Tongue (tissue), 2 donors: Measurements from ENCODE around the gene RER1. TPM values are rescaled to one million over a fixed set of nuclear protein-coding genes. Genes with fewer than 3 reads are reported as not detected.

Experiments used
- DNase-seq: peaks from one replicate; pipeline ENCODE4 v3.0.0-alpha.2; 2015
- total RNA-seq: library from RNA; depleted of rRNA; stranded (reverse); fragments of >200 nt; gene quantifications from one replicate; pipeline ENCODE4 v1.2.3, GENCODE V29; 2014

The RER1 gene
- total RNA-seq, 1 donor from 2014 or later: 56.2 TPM

GRCh38 chr1:2375923-2376260 lies 15.7 kb upstream of the RER1 start:
- DNase-seq: no peak

- DNase-seq: no peak
These were observed 15.3 kb upstream of the RER1 start for GRCh38 chr1:2376261-2376741.

GRCh38 chr1:2376931-2377672 lies 14.5 kb upstream of the RER1 start:
- no peak for DNase-seq

DNA sequence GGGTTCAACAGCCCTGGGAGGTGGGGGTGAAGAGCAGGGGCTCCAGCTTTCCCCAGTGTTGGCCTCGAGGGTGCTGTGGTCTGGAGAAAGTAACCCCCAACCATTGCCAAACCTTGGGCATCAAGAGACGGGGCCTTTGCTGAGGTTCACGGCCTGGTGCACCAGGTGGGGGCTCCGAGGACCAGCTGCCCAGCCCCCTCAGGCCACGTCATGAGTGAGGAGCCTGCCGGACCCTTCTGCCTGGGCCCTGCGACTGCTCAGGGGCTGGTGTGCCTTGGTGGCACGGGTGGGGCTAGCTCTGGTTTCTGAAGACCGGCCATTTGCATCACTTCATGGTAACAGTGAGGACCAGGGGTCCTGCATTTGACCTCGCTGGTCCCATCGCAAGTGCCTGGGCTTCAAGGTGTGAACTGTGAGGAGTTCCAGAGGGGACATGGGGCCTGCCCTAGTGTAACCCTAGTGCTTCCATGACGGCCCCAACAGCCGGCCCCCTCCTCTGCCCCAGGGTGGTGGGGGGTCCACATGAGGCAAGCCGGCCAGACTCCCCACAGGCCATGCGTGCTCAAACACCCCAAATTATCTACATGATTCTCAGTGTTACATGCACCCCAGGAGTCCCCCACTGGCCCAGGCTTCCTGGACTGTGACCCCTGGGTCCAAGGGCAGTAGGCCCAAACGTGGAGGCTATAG lies 13.7 kb upstream of the RER1 start:
- no peak for DNase-seq

- peak; percentile 77 for DNase-seq
These were observed 13.2 kb upstream of the RER1 start for GRCh38 chr1:2378441-2378851.

- no peak for DNase-seq
These were observed 12.5 kb upstream of the RER1 start for GRCh38 chr1:2378956-2379732.

- DNase-seq: no peak
These were observed 11.8 kb upstream of the RER1 start for GRCh38 chr1:2379733-2380404.

- DNase-seq: no peak
These were observed 10.6 kb upstream of the RER1 start for GRCh38 chr1:2380816-2381591.

DNA sequence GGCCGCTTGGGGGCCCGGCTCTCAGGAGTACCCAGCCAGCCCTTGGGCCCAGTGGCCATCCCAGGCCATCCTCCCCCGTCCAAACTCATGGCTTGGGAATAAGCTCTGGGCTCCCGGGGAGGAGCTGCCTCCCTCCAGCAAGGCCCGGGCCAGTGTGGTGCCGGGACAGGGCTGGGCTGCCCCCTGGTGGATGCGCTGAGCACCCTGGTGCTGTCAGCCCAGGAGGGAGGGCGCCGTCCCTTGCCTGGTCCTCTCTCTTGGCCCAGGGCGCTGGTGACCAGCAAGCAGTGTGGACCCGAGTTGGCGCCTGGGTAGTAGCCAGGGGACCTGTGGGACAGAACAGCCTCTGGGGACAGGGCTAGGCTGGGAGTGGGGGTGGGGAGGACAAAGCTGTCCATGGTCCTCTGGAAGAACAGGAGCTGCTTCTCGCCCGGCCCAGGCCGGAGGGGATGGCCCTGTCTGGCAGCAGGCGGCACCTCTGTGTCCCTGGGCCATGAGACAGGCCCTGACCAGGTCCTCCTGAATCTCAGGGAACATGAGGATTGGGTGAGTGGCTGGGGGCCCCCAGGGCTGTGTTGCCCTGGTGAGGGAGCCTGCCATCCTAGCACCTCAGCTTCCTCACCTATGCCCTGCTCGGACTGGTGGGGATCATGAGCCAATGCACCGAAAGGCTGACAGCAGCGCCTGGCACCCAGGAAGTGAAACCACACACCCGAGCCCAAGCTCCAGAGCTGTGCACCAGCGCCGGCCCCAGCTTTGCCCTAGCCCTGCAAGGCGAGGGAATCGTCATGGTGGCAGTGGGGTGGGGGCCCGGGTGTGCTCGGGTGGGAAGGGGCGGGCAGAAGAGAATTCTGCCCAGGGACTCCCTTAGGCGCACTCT lies 9.7 kb upstream of the RER1 start:
- peak; percentile 91 for DNase-seq

- DNase-seq: no peak
These were observed 8.8 kb upstream of the RER1 start for GRCh38 chr1:2382621-2383361.

DNA sequence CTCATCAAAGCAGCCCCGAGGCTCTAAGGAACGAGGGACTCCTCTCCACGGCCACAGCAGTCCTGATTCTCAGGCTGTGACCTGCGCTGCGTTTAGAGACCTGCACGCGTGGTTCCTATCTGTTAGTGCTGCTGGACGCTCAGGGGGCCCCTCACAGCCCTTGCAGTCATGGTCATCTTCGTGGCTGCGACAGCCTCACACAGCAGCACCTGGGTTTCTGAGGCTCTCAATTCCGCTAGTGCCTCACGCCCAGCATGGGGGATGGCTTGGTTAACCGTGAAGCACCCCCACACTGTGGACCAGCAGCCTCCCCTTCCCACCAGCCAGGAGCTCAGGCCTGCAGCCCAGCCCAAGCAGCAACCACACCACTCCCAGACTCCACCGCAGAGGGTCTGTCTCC lies 8.1 kb upstream of the RER1 start:
- no peak for DNase-seq

DNA sequence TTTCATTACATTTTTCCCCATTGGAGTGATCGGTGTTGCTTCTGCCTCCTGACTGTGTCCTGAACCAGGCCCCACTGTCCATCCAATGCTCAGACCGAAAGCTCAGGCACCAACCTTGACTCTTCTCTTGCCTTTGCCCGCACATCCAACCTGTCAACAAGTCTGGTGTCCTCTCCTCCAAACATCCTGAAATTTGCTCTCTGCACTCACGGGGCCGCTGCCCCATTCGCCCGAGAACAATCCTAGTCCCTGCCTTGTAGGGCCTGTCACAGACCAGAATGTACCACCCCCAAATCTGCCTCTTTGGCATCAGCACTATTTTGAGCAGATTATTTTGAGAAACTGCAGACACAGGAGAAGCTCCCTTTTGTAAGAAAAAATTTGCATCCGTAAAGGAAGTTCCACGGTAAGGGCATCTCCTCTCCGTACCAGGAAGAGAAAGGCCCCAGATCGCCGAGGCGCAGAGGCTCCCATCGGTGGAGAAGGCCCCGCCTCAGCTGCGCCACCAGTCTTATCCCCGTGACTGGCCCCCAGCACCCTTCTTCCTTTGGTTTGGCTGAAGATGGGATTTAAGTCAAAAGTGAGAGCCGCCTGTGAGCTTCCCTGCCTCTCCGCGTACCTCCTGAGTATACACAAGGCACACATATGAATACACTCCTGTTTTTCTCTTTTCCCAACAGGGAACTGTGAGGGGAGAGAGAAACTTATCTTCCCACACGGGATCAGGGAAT lies 7.3 kb upstream of the RER1 start:
- DNase-seq: no peak

DNA sequence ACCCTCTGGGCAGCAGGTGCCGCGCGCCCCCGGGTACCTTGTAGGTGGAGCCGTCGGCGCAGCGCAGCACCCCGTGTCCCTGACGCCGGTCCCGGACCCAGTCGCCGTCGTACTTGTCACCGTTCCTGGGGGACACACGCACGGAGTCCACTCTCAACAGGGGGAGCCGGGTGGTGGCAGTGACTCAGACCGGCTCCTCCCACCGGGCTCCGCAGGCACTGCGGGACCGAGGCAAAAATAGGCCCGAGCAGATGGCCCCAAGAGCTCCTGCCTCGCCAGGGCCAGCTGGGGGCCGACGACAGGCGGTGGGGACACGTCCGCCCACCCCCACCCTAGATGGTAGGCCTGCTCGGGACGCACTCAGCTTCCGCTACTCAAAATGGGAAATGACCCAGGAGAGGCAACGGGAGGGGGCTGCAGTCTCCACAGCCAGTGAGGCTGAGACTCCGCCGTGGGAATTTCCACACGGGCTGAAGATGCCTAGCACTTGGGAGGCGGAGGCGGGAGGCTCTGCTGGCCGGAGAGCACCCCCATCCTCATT lies 6.6 kb upstream of the RER1 start:
- DNase-seq: peak; percentile 72

GRCh38 chr1:2385606-2386280 lies 5.9 kb upstream of the RER1 start:
- DNase-seq: peak; percentile 37

DNA sequence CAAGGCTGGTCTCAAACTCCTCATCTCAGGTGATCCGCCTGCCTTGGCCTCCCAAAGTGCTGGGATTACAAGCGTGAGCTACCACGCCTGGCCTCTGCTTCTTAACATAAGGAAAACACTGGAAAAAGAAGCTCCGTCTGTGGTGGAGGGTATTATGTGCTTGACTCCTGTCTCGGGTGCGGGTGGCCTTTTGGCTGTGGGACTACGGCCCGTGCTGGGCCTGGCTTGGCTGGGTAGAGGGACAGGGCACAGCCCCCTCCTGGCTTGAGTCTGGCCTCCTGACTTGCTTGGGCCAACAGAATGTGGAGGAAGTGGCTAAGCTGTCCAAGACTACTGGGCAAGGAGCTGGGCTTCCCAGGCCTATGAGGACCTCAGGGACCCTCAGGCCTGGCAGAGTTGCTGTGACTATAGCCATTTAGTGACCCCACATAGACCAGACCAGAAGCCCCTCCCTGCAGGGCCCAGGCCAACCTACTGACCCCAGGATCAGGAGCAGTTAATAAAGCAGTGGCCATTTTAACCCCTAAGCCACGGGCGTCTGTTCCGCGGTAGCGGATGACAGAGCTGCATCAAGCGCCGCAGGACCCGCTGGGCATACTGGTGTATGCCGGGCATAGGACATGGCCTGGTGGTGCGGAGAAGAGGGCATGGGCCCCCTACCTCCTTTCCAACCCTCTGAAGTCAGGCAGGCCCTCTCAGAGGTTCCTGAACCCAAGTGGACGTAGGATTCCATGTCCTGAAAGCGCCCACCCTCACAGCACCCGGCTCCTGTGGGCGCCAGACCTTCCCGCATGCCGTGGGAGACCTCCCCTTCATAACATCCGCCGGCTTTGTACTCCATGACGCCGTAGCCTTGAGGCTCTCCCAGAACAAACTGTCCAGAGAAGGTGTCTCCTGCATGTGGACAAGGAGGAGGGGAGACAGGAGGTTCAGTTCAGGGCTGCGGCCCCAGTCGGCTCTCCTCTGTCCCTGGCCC lies 4.7 kb upstream of the RER1 start:
- DNase-seq: no peak

DNA sequence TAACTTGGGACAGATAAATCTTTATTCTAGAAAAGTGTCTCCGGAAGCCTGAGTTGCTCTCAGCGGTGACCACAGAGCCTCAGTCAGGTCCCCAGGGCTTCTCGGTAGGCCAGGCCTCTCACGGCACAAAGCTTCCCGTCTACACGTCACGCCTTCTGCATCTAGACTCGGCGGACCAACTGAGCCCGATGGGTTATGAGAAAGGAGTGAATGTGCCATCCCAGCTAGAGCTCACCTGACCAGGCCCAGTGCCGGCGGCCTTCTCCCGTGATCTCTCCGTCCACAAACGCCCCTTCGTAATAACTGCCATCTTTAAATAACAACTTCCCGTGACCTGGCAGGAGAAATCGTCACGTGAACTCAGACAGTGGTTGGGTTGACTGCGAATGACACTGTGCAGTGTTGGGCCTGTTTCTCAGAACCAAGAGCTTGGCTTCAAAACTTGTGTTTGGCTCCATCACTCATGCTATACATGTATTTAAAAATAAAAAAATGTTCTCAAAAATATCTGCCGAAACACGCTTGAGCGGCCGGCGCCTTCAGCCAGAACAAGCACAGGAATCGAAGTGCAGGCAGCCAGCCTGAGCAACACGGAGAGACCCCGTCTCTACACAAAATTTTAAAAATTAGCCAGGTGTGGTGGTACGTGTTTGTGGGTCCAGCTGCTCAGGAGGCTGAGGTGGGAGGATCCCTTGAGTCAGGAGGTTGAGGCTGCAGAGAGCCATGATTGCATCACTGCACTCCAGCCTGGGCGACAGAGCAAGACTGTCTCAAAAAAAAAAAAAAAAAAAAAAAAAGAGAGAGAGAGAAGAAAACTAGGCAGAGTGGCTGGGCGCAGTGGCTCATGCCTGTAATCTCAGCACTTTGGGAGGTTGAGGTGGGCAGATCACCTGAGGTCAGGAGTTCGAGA lies 3.4 kb upstream of the RER1 start:
- DNase-seq: no peak
